RWPE1 (cell line): ENCODE results near the gene PFKFB2.

ENCODE experiments used
- CTCF ChIA-PET: fragments of 350-600 bp; sonication (Branson Sonifier 250); formaldehyde crosslinking; extraction: SDS; loops from one replicate; lab custom pipeline; 2021; lab: Yijun Ruan, JAX
- POLR2A ChIA-PET: fragments of 400-600 bp; formaldehyde crosslinking; extraction: SDS; loops from one replicate; lab custom pipeline; 2020; ENCODE audit warnings: antibody characterized with exemption; ENCODE audit not compliant: low non-redundant PET; lab: Yijun Ruan, JAX
- DNase-seq: peaks from one replicate; pipeline ENCODE4 v3.0.0; 2012; ENCODE audit warnings: low spot score
- H3K27ac ChIP-seq: fragments of 450-650 bp; 2 replicates; pipeline ENCODE4 v1.5.1; 2017
- CTCF ChIP-seq: fragments of 450-650 bp; conservative IDR thresholded peaks from 2 replicates; pipeline ENCODE4 v1.5.1; 2017; ENCODE audit warnings: low read depth, mild to moderate bottlenecking

PFKFB2 gene

GRCh38 chr1:207077470-207078377, 24.6 kb downstream of the PFKFB2 start:
- peak; percentile 94 for TF ChIP-seq CTCF
- ChIA-PET CTCF (interaction anchor here (1.0 to 1.3 kb wide), 3 partner anchors 25 to 421 kb away, joined by 3 to 5 read pairs (median 4); partner anchors contain the start of gene PFKFB2), POLR2A (no interaction called here)
- peak; percentile 66 for DNase-seq
- H3K27ac ChIP-seq: no peak overlapping the region

- ChIA-PET CTCF (interaction anchor here (0.6 to 1.4 kb wide), 5 partner anchors 20 to 1035 kb away, joined by 3 to 5 read pairs (median 3); partner anchors contain the start of gene PFKFB2), POLR2A (no interaction called here)
- H3K27ac ChIP-seq: no peak overlapping the region
- TF ChIP-seq CTCF: no peak
- no peak for DNase-seq
Measured at GRCh38 chr1:207078578-207079132, 25.6 kb downstream of the PFKFB2 start.

- no peak for TF ChIP-seq CTCF
- ChIA-PET CTCF (interaction anchor here (0.6 to 1.4 kb wide), 3 partner anchors 8 to 95 kb away, joined by 3 to 5 read pairs (median 4); no protein-coding TSS in a partner anchor), POLR2A (interaction anchor here (0.9 kb wide), 1 partner anchor 51 kb away, joined by 3 read pairs; no protein-coding TSS in a partner anchor)
- no peak for DNase-seq
- H3K27ac ChIP-seq: no peak overlapping the region
Measured at GRCh38 chr1:207079706-207080241, 26.7 kb downstream of the PFKFB2 start.

GRCh38 chr1:207081088-207081487, 28.0 kb downstream of the PFKFB2 start:
- TF ChIP-seq CTCF: no peak
- ChIA-PET POLR2A (no interaction called here), CTCF (interaction anchor here (1.3 kb wide), 1 partner anchor 10 kb away, joined by 4 read pairs; no protein-coding TSS in a partner anchor)
- no peak overlapping the region for H3K27ac ChIP-seq
- no peak for DNase-seq

- ChIA-PET CTCF (interaction anchor here (0.6 kb wide), 1 partner anchor 545 kb away, joined by 5 read pairs; no protein-coding TSS in a partner anchor), POLR2A (no interaction called here)
- TF ChIP-seq CTCF: no peak
- no peak for DNase-seq
- H3K27ac ChIP-seq: no peak overlapping the region
Measured at GRCh38 chr1:207081806-207082205, 28.7 kb downstream of the PFKFB2 start.

- ChIA-PET CTCF (interaction anchor here (0.5 to 1.0 kb wide), 3 partner anchors 136 to 325 kb away, joined by 3 to 7 read pairs (median 5); no protein-coding TSS in a partner anchor), POLR2A (no interaction called here)
Measured at GRCh38 chr1:207084232-207084631, 31.2 kb downstream of the PFKFB2 start.

More at GRCh38 chr1:207084232-207084631, 31.2 kb downstream of the PFKFB2 start:
- no peak for TF ChIP-seq CTCF
- DNase-seq: no peak
- no peak overlapping the region for H3K27ac ChIP-seq
